ENCODE measurements around the gene ZNF492.
"Not testable (repeated sequence)": the region's sequence is repeated elsewhere in the genome, so short reads cannot be mapped to it uniquely, and the experiment has no call there.

ZNF492 gene

DNA sequence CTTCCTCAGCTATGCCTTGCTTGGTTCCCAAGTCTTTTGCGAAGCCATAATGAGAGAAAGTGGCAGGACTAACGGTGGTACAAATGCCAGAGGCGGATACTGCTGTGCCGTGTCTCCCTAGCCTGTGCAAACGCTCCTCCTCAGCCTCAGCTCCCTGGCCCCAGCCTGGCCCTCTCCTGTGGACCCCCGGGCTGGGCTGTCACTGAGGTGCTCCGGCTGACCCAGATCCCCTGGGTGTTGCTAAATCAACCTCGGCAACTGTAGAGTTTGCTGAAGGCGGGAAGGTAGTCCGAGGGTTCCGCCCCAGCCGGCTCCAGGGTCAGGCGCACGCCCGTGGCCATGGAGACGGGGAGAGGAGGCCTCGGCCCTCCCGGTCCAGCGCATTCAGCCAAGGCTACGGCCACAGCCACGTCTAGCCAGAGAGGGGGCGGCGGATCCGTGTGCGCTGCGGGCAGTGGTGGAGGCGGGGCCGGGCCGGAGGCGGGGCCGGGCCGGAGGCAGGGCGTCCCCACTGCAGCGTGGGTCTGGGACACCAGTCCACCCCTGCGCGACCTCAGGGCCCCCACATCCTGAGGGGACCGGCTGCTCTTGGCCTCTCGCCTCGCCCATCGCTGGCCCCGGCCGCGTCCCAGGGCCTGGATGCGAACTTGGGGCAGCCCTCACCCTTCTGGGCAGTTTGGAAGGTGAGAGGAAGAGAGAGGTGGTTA is 16.4 kb upstream of the ZNF492 start:
- no peak for DNase-seq (ENCODE audit: low spot score)

DNA sequence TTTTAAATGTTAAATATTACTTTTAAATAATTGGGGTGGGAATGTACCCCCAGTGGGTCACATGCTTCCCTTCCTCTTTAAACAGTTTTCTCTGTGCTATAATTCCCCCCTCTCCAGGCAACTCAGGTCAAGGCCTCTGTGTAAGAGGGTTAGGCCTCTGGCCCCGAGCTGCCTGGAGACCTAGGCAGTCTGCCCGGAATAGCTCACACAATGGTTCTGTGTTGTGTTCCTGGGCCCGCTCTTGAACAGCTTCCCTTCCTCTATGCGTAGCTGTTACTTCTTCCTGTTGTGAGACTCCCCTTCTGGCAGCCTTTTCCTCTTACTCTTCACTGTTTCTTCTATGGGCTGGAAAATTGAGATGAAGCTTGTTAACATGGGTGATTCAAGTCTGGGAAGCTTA is 14.8 kb upstream of the ZNF492 start:
- DNase-seq (ENCODE audit: low spot score) = no peak

GRCh38 chr19:22619932-22620331 is 14.2 kb upstream of the ZNF492 start:
- DNase-seq (ENCODE audit: low spot score) = no peak

DNA sequence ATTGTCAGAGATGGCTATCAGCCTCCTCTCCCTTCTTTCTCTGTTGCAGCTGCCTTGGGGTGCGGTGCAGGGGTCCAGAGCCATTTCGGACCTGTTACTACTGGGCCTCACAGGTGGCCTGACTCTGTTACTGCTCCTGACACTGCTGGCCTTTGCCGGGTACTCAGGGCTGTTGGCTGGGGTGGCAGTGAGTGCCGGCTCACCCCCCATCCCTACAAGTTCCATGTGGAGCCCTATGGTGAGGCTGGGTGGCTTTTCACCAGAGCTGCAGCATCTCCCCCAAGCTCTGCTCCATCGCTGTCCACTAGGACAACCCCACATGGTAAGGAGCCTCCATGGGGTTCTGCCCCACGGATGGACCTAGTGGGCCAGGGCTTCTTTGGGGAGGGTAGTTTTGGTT is 13.7 kb upstream of the ZNF492 start:
- no peak for DNase-seq (ENCODE audit: low spot score)

GRCh38 chr19:22620912-22621311 is 13.2 kb upstream of the ZNF492 start:
- DNase-seq (ENCODE audit: low spot score) = no peak

DNA sequence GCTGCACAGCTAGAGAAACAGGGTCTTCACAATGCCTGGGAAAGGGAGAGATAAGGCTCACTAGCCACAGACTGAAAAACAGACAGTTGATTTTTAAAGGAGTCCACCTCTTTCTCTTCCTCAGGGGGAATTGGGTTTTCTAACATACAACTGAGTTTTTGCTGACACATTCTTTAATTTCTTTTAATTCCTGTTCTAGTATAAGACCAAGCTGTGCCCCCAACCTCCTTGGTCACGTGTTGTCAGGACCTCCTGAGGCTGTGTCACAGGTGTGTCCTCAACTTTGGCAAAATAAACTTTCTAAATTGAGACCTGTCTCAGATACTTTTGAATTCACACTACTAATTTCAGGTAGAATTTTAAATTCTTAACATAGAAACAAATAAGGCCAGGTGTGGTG is 12.1 kb upstream of the ZNF492 start:
- DNase-seq (ENCODE audit: low spot score) = no peak

- DNase-seq (ENCODE audit: low spot score) = no peak
These were observed 11.0 kb upstream of the ZNF492 start for GRCh38 chr19:22622901-22623840.

GRCh38 chr19:22623841-22624221 is 10.3 kb upstream of the ZNF492 start:
- DNase-seq (ENCODE audit: low spot score) = no peak

GRCh38 chr19:22625266-22626035 is 8.7 kb upstream of the ZNF492 start:
- DNase-seq (ENCODE audit: low spot score) = no peak

DNA sequence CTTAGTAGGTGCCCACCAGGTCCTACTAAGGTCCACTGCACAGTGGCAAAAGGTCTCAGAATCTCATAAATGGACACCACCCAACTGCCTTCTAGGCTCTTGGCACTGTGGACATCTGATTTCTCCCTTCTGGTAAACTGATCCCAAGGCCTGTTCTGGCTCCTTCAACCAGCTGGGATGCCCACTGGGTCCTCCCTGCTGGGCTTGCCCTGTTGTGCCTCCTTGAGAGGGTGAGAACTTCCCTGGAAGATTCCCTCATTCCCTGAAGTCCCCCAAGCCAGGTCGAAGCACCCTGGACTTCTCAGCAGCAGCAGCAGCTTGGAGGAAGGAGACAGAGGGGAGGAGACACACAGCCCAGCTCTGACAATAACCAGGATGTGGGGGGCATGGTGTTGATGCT is 6.6 kb upstream of the ZNF492 start:
- DNase-seq (ENCODE audit: low spot score) = no peak

DNA sequence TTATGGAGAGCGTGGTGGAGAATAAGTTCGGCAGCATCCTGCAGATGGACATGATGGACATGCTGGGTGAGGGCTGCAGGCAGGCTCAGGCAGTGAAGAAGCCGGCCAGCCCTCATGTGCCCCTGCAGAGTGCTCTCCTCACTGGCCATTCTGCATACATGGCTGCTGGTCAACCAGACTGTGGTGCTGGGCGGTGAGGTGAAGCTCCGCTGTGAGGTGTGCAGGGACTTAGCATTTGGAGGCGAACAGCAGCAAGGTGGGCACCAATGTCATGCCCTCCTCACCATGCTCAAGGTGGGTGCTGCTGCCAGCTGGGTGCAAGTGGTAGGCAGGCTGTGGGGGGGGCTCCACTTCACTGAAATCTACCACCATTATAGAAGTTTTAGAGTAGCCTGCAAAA is 5.7 kb upstream of the ZNF492 start:
- no peak for DNase-seq (ENCODE audit: low spot score)

DNA sequence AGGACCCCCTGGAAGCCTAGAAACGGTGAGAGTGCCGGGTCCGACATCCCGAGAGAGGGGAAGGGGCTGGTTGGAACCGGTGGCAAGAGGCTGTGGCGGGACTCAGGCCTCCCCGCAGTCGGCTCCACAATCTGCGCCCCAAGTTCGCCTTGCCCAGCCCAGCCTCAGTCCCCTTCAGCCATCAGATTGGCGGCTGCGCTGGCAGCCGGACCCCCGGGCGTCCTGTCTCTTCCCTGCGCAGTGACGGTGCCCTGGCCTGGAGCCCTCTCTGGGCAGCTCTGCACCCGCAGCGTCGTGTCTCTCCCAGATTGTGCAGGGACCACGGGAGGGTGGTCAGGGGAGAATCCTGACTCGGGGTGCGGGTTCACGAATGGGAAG is 315 bp downstream of the ZNF492 start:
- no peak for DNase-seq (ENCODE audit: low spot score)

DNA sequence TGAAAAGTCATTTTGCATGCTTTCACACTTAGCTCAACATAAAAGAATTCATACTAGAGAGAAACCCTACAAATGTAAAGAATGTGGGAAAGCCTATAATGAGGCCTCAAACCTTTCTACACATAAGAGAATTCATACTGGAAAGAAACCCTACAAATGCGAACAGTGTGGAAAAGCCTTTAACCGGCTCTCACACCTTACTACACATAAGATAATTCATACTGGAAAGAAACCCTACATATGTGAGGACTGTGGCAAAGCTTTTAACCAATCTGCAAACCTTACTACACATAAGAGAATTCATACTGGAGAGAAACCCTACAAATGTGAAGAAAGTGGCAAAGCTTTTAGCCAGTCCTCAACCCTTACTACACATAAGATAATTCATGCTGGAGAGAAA is 51.4 kb downstream of the ZNF492 start:
- DNase-seq (ENCODE audit: low spot score) = not testable (repeated sequence)

- not testable (repeated sequence) for DNase-seq (ENCODE audit: low spot score)
These were observed 68.5 kb downstream of the ZNF492 start for GRCh38 chr19:22702661-22703060.

DNA sequence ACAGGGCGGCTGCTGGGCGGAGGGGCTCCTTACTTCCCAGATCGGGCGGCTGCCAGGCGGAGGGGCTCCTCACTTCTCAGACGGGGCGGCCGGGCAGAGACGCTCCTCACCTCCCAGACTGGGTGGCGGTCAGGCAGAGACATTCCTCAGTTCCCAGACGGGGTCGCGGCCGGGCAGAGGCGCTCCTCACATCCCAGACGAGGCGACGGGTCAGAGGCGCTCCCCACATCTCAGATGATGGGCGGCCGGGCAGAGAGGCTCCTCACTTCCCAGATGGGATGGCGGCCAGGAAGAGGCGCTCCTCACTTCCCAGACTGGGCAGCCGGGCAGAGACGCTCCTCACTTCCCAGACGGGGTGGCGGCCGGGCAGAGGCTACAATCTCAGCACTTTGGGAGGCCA is 69.0 kb downstream of the ZNF492 start:
- DNase-seq (ENCODE audit: low spot score) = not testable (repeated sequence)

GRCh38 chr19:22708983-22709382 is 74.9 kb downstream of the ZNF492 start:
- no peak for DNase-seq (ENCODE audit: low spot score)
